22Rv1 (cell line): Measurements from ENCODE around the gene MAP4K3.

ENCODE experiments used
- H3K27ac ChIP-seq: fragments of 450-650 bp; 2 replicates; pipeline ENCODE4 v1.5.1; 2017
- CTCF ChIP-seq: fragments of 450-650 bp; IDR thresholded peaks from 2 replicates; pipeline ENCODE4 v1.5.1; 2017; ENCODE audit warnings: mild to moderate bottlenecking
- ZFX ChIP-seq: fragments of 450-650 bp; IDR thresholded peaks from 2 replicates; pipeline ENCODE4 v1.6.1; 2017; ENCODE audit warnings: antibody characterized with exemption, borderline replicate concordance

The MAP4K3 gene

GRCh38 chr2:39466311-39466710 is 29.2 kb upstream of the MAP4K3 start:
- H3K27ac ChIP-seq = no peak overlapping the region
- no peak for TF ChIP-seq ZFX
- TF ChIP-seq CTCF = no peak

GRCh38 chr2:39464864-39465263 is 27.8 kb upstream of the MAP4K3 start:
- H3K27ac ChIP-seq = no peak overlapping the region
- TF ChIP-seq CTCF (no peak), ZFX (no peak)

GRCh38 chr2:39455826-39456225 is 18.7 kb upstream of the MAP4K3 start:
- no peak for TF ChIP-seq CTCF
- no peak for TF ChIP-seq ZFX
- no peak overlapping the region for H3K27ac ChIP-seq

- TF ChIP-seq ZFX (no peak), CTCF (no peak)
- no peak overlapping the region for H3K27ac ChIP-seq
These were observed 15.3 kb upstream of the MAP4K3 start for GRCh38 chr2:39452396-39452795.

- H3K27ac ChIP-seq = no peak overlapping the region
- TF ChIP-seq CTCF (no peak), ZFX (no peak)
These were observed 14.9 kb upstream of the MAP4K3 start for GRCh38 chr2:39451954-39452353.

GRCh38 chr2:39448169-39448502 is 11.1 kb upstream of the MAP4K3 start:
- no peak for TF ChIP-seq CTCF
- TF ChIP-seq ZFX = no peak
- no peak overlapping the region for H3K27ac ChIP-seq

GRCh38 chr2:39447266-39448168 is 10.4 kb upstream of the MAP4K3 start:
- no peak overlapping the region for H3K27ac ChIP-seq
- TF ChIP-seq ZFX (no peak), CTCF (no peak)
